ENCODE results near the gene FYB1. TPM values are rescaled to one million over a fixed set of nuclear protein-coding genes. Genes with fewer than 3 reads are reported as not detected.

The FYB1 gene
- total RNA-seq, 1 experiment from 2014 or later: not detected

DNA sequence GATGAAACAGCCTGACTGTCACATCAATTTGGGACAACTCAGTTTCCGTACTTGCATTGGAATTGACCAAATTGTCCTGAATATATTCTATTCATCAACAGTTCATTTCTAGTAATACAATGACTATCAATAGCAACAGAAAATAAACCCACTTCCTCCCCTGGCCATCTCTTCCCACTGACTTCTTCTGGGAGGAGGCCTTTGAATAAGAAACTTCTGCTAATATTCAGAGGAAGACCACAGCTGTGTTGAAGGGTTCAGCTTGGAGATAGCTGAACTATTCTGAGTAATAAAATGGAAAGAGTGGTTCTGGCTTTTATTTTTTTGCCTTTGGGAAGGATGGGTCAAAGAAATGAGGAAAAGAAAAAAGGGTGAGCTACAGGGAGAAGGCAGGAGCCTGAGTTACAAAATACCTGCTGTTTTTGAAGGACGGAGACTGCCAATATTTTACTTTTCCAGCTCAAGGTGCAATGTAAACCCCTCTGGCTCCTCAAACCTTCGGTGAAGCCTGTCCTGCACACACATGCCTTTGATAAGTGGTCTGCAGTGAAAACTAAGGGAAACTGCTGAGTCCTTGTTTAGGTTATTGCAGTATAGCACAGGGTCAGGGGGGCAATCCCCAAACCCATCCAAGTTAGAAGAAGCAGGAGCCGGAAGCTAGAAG lies 29.9 kb downstream of the FYB1 start:
- no peak overlapping the region for H3K4ac ChIP-seq (ENCODE audit: low read depth, low read length)
- H3K4me1 ChIP-seq (ENCODE audit: insufficient read depth, low read length): no peaks in the 10 kb centered on the region
- H3K36me3 Mint-ChIP-seq (ENCODE audit: insufficient read depth in 1 of 3, low read depth in 3 of 3): no peaks in the 10 kb centered on the region
- H3K27me3 Mint-ChIP-seq (ENCODE audit: low read depth): no peaks in the 10 kb centered on the region
- no peak overlapping the region for H2AFZ ChIP-seq (ENCODE audit: low read length)
- no peak overlapping the region for H2AK5ac ChIP-seq (ENCODE audit: insufficient read length, low read length)
- no peak overlapping the region for H3K4me2 ChIP-seq (ENCODE audit: insufficient read depth, insufficient read length, low read length)
- H3T11ph ChIP-seq (ENCODE audit: low read length): no peak overlapping the region
- no peaks in the 10 kb centered on the region for H3K27me3 ChIP-seq (ENCODE audit: insufficient read depth, low read length)
- no peaks in the 10 kb centered on the region for H3K23me2 ChIP-seq (ENCODE audit: insufficient read length, low read depth, low read length, poor library complexity, severe bottlenecking)
- H4K20me1 ChIP-seq (ENCODE audit: control insufficient read depth, insufficient read depth, insufficient read length): no peaks in the 10 kb centered on the region
- H3K9me3 Mint-ChIP-seq: no peaks in the 10 kb centered on the region; a peak in 1 of 5 replicates
- no peak overlapping the region for H2BK20ac ChIP-seq (ENCODE audit: low read depth, low read length, poor library complexity, severe bottlenecking)
- H3K9me3 ChIP-seq (ENCODE audit: control insufficient read depth, low read depth, low read length): no peaks in the 10 kb centered on the region
- no peak overlapping the region for H3K14ac ChIP-seq (ENCODE audit: insufficient read depth, low read length)
- H4K5ac ChIP-seq (ENCODE audit: insufficient read length, low read depth, low read length): no peak overlapping the region
- no peak overlapping the region for H2BK120ac ChIP-seq (ENCODE audit: low read depth, low read length, poor library complexity, severe bottlenecking)
- no peak overlapping the region for H2BK15ac ChIP-seq (ENCODE audit: low read depth, low read length)
- H3K18ac ChIP-seq (ENCODE audit: insufficient read length, low read depth, low read length): no peak overlapping the region
- H3K79me1 ChIP-seq (ENCODE audit: insufficient read depth, low read depth, low read length, poor library complexity, severe bottlenecking): no peaks in the 10 kb centered on the region
- TF ChIP-seq, protein P1, sequence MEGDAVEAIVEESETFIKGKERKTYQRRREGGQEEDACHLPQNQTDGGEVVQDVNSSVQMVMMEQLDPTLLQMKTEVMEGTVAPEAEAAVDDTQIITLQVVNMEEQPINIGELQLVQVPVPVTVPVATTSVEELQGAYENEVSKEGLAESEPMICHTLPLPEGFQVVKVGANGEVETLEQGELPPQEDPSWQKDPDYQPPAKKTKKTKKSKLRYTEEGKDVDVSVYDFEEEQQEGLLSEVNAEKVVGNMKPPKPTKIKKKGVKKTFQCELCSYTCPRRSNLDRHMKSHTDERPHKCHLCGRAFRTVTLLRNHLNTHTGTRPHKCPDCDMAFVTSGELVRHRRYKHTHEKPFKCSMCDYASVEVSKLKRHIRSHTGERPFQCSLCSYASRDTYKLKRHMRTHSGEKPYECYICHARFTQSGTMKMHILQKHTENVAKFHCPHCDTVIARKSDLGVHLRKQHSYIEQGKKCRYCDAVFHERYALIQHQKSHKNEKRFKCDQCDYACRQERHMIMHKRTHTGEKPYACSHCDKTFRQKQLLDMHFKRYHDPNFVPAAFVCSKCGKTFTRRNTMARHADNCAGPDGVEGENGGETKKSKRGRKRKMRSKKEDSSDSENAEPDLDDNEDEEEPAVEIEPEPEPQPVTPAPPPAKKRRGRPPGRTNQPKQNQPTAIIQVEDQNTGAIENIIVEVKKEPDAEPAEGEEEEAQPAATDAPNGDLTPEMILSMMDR (conservative IDR thresholded peaks at IDR 0.05): no peak
- H3K27ac Mint-ChIP-seq: peak overlapping the region in 1 of 3 experiments; percentile 13; a peak in 2 of 7 replicates
- DNase-seq: no peak
- no peak overlapping the region for H2BK5ac ChIP-seq (ENCODE audit: insufficient read length, low read length)
- no peak overlapping the region for H3K9ac ChIP-seq (ENCODE audit: extremely low read depth, insufficient read length, low read length)
- H3K23ac ChIP-seq (ENCODE audit: insufficient read length, low read depth, low read length): no peak overlapping the region
- no peaks in the 10 kb centered on the region for H3K4me1 Mint-ChIP-seq
- H4K91ac ChIP-seq (ENCODE audit: insufficient read length, low read depth, low read length): no peak overlapping the region
- no peak overlapping the region for H3K4me3 Mint-ChIP-seq
- no CpG with 5 or more reads among the region's 4 CpGs for WGBS (ENCODE audit: extremely low coverage, insufficient read length, low lambda C conversion rate)
- H3K56ac ChIP-seq (ENCODE audit: insufficient read length, low read depth, low read length): no peak overlapping the region
- no peak overlapping the region for H3K27ac ChIP-seq (ENCODE audit: insufficient read length, low read depth, low read length)
- H2BK12ac ChIP-seq (ENCODE audit: insufficient read length, low read depth, low read length): no peak overlapping the region
- H4K8ac ChIP-seq (replicated peaks; ENCODE audit: insufficient read length, low read depth, low read length): no peak overlapping the region
- no peaks in the 10 kb centered on the region for H3K79me2 ChIP-seq (ENCODE audit: insufficient read depth, low read length)

Data from H9 (cell line).